HG03565 (cell line): ENCODE data around the gene ISG20.

Source experiments
- ATAC-seq: cut with Tn5 transposase; IDR thresholded peaks from one replicate; pipeline ENCODE4 v1.9.1; 2021; ENCODE audit warnings: mild to moderate bottlenecking, moderate library complexity; ENCODE audit not compliant: unreplicated experiment

ISG20 gene

DNA sequence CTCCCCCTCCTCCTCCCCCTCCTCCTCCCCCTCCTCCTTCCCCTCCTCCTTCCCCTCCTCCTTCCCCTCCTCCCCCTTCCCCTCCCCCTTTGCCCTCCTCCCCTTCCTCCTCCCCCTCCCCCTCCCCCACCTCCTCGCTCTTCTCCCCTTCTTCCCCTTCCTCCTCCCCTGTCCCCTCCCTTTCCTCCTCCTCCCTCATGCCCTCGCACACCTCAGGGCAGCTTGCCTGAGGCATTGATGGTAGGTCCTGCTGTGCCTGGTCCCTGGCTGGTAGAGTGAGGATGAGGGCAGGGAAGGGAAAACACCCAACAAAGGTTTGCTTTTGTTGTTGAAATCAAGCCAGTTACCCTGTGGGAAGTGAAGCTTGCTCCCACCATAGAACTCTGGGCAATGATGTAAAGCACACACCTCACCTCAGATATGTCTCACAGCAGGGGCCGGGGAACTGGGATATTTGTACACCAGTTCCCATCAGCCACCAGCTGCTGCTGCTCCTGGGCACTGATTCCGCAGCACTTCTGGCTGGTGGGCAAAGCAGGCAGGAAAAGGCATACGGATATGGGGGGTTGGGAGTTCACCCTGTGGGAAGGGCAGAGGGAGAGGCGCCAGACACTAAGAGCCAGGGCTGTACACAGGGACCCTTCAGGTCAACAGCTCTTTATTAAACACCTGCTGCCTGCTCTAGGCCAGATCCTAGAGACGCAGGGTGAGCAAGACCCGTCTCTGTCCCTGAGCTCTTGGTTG is 13.8 kb downstream of the ISG20 start:
- no peak for ATAC-seq

DNA sequence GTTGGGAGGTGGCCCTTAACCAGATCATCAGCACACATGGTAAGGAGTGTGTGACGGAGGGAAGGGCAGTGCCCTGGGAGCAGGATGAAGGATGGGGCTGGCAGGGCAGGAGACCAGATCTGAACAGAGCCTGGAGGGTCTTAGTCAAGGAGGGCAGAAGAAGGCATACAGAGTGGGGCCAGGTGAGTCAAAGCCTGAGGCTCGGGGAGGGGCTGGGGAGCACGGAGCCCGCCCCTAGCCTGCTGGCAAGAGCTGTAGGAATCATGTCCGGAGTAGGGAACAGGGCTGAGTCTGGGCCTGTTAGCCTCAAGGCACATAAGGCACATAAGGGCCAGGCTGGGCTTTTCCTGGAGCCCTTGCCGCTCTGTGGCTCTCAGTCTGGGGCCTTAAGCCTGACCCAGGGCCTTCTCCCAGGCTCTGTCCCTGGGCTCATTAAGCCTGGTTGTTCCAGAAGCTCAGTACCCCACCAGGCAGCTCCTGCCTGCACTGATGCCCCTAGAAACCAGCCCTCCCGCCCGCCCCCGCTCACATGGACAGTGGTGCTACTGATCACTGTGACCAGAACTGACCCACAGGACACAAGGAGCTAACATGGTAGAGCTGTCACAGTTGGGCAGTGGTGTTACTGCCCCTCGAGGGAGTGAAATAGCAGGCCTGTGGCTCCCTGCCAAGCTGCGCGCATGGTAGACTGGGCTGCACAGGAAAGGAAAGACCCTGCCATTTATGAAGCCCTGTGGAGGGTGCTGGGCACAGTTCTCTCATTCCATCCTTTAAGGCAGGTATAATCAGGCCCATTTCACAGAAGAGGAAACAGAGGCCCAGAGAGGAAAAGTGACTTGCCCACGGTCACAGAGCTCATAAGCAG is 14.6 kb downstream of the ISG20 start:
- no peak for ATAC-seq

DNA sequence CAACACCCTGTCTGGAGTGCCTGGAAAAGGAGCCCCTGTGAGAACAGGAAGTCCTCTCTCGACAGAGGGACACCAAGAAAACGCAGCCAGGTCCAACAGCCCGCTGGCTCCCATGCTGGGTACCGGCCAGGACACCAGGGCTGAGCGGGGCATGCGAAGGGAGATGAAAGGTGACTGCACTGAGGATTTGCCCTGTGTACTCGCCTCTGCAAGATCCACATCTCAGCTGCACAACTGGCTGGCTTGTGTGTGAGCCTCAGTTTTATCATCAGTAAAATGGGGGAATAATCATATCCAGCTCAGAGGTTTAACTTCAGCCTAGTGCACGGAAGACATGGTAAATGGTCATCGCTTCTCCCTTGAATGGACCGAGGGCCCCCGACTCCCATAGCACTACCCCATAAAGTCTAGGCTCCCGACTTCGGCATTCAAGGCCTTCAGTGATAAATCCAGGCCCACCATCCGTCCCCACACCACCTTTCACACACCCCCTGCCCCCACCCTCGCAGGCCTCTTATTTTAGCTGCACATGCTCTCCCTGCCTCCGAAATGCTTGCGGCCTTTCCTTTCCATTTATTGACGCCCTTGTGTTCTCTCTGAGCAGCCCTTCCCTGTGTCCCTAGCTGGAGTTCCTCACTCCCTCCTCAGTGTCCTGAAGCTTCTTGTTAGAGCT is 15.8 kb downstream of the ISG20 start:
- ATAC-seq, result no peak

DNA sequence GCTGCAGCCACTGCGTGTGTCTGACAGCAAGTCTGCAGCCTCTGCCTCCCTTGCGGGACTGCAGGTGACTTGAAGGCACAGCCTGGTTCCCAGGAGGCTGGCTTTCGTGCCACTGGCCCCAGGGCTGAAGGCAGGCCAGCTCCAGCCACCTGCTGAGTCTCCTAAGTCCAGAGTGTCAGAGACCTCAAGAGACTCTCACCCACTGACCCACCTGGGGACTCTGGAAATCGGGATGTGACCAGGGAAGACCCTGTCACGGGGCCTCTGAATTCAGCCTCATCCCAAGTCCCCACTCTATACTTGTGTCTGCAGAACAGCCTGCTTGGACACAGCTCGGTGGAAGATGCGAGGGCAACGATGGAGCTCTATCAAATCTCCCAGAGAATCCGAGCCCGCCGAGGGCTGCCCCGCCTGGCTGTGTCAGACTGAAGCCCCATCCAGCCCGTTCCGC is 16.3 kb downstream of the ISG20 start:
- no peak for ATAC-seq

DNA sequence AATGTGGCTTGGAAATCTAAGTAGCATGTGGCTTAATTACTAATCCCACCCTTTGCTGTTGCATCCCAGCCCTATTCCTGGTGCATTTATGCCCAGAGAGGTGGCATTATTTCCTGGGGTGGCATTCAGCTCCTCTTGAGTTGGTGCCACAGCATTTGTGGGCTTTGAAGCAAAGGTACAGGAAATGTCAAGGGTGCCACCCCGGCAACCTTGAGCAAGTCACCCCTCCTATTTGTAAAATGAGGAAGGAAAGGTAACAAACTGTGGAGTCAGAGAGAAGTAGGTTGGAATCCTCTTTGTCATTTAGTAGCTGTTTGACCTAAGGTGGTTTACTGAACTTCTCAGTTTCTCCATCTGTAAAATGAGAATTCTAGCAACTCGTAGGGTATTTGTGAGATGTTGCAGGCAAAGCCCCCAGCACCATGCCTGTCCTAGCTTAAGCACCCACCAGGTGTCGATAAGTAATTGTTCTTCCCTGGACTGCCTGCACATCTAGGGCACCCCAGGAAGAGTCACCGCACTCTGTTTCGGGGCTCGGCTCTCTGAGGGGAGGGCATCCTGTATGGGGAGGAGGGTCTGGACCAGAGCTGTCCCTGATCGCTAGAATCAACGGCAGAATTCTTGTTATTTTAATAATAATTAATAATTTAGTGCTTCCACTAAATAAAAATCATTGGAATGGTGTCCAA is 17.1 kb downstream of the ISG20 start:
- no peak for ATAC-seq

DNA sequence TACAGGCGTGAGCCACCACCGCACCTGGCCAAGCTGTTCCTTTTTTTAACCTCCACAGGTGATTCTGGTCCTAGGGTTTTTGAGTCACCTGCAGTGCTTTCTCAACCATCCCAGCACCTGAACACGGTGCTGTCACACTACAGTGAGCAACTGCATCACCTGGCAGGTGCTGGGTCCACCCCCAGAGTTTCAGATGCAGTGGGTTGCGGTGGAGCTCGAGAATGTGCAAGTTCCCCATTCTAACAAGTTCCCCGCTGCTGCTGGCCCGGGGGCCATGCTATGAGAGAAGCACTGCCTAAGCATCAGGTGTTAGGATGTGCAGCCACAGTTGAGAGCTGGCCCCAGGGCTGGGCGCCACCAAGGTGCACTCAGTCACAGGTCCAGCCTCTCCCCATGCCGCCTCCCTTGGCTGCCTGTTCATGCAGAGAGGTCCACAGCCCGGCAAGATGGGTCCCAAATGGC is 18.0 kb downstream of the ISG20 start:
- ATAC-seq, result peak; percentile 95

DNA sequence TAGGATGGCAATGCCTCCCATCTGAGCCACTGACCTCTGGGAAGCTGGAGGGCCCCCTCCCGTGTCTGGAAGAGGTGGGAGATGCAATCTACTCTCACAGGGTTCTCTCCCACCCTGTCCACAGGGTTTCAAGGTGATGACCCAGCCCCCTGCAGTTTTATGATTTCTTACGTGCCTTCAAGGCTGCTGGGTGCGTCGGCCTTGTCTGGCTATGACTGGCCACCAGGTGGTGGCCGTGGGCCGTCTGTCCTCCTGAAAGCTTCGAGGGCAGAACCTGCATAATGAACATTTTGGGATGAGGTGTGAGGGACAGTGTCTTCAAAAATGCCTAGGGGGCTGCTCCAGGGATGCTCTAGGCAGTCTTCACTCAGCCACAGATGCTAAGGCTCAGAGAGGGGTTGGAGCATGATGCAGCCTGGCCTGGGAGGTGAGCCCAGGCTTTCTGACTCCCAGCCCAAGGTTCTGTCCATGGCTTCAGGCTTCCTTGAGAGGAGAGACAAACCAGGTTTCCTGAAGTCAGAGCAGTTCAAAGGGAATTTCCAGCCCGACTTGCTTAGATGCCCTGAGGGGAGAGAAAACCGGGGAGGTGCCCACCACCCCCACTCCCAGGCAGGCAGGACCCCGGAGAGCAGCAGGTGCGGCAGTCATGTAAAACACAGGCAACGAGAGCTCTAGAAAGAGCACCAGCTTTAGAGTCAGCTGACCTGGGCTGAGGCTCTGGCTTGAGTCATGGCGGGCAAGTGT is 18.7 kb downstream of the ISG20 start:
- ATAC-seq, result no peak

DNA sequence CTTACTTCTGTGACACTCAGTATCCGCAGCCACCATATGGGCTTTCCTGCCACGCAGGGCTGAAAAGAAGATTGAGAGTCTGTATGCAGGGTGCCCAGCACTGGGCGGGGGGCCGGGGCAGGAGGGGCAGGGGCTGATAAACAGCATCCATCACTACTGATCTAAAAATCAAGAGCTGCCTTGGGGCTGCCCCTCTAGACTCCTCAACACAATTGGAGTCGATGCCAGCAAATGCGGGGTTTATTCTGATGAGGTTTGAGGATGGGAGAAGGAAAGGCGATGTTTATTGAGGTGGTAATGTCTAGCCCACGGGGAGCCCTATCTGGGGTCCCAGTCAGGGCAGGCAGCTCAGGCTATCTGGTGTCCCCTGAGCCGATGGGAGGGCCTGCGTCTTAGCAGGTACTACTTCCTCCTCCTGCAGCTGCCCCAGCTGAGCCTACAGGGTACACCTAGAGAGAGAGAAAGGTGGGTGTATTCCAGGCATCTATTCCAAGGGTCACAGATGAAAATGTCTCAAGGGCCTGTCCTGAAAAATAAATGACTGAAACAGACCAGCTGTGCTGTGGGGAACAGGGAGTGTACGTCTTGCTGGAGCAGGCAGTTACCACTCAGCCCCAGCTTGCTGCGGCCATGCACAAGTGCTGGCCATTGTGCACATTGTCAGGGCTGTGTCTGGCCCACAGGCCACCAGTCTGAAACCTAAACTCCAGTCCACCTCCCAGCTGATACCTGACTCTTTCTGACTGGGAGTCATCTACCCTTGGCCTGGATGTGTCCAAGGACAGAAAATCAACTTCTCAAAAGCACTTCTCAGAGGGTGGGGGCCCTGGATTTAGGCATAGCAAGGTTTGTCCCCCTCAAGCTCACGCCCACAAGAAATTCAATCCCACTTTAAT is 19.5 kb downstream of the ISG20 start:
- no peak for ATAC-seq

DNA sequence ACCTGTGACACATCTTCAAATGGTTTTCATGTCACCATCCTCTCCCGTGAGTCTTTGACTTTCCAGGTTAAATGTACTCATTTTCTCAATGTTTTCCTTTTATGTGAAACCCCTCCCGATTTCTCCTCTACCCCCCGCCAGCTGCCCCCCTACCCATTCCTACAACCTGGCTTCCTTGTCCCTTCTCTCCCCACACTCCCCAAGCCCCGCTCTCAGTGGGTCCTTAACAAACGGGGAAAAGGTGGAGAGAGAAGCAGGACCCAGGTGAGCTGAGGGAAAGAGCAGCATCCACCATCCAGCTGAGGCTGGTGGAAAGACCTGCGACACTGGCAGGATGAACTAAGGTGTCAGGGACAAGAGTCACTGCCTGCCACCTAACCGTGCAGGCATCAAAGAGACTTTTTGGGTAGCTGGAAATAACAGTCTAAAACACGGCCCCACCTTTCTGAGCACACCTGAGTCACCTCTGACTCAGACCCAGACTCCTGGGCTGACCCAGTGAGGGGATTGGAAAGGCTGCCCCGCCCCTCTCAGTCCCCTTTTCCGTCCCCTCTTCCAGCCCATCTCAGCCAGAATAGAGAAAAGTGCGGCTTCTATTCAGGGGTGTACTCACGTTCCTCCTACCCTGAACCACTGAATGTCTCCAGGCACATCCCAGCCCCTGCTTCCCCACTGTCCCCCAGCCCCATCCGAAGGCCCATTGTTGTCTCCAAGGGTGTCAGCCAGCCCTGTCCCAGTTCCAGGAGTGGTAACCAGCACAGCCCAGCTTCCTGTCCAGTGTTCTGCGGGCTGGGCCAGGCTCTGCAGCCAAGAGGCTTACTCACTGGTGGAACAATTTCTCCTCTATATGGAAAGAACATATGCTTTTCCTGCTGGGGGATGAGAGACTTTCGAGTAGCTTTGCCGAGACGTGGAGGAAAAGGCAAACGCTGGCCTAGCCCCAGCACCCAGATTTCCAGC is 20.4 kb downstream of the ISG20 start:
- ATAC-seq, result no peak

DNA sequence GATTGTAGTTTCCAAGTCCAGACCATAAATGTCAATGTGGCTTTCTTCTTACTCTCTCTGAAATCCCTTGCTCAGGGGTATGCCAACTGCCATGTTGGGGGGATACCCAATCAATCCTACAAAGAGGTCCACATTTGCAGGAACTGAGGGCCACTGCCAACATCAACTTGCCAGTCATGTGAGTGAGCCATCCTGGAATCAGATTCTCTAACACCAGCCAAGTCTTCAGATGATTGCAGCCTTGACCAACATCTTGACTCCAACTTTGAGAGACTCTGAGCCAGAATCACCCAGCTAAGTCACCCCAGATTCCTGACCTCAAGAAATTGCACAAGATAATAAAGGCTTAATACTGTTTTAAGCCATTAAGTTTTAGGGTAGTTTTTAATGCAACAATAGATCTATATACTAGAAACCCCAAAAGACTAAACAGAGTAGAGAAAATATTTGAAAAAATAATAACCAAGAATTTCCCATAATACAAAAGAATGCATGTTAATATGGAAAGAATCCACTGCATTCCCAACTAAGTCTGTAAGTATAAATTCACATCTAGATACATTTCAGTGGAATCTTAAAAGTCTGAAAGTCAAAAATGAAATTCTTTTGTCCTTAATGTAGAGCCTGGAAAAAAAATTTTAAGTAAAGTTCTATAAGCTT is 22.4 kb downstream of the ISG20 start:
- ATAC-seq, result no peak

DNA sequence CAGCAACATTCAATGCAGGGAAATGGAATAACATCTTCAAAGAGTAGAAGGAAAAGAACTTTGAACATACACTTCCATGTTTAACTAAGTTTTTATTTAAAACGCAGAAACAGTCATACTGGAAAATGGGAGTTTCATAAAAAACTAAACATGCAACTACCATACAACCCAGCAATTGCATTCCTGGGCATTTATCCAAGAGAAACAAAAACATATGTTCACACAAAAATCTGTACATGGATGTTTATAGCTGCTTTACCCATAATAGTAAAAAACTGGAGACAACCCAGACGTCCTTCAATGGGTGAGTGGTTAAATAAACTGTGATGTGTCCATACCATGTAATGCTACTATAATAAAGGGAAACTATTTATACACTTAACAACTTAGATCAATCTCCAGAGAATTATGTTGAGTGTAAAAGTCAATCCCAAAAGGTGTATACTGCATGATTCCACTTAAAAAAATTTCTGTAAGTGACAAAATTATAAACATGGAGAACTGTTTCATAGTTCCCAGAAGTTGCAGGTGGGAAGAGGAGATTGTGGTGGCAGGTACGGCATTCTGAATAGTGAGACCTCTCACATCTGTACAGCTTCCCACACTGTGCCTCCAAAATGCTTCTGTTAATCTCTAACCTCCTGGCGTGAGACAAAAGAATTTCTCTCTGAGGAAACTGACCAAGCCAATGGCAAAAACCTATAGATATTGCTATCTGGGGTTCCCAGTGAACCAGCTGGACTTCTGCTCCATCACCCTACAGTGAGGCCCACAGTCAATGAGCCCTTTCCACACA is 23.1 kb downstream of the ISG20 start:
- no peak for ATAC-seq

DNA sequence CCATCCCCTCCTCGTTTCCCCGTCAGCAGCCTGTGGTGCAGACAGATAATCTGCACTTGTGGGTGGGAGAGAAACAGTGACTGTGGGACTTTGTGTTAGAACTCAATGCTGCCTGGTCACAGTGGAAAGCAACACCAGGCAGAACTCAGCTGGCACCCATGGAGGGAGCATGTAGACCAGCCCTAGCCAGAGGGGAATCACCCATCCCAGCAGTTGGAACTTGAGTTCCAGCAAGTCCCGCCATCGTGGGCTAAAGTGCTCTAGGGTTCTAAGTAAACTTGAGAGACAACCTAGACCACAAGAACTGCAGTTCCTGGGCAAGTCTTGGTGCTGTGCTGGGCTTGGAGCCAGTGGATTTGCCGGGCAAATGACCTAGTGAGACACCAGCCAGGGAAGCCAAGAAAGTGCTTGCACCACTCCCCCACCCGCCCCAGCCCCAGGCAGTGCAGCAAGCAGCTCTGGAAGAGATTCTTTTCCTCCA is 24.4 kb downstream of the ISG20 start:
- ATAC-seq, result no peak

DNA sequence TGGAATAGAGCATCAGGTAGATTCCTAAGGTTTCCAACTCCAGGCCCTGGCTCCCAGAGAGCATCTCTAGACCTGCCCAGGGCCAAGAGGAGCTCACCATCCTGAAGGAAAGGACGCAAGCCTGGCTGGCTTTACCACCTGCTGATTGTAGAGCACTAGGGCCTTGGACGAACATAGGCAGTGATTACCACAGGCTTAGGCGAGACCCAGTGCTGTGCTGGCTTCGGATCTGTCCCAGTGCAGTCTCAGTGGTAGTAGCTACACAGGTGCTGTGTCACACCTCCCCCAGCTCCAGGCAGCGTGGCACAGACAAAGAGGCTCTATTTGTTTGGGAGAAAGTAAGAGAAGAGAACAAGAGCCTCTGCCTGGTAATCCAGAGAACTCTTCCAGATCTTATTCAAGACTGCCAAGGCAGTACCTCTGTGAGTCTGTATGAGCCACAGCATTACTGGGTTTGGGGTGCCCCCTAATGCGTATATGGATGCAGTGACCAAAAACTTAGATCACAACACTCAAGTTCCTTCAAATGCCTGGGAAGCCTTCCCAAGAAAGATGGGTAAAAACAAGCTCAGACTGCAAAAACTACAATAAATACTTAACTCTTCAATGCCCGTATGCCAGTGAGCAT is 25.4 kb downstream of the ISG20 start:
- ATAC-seq, result no peak

DNA sequence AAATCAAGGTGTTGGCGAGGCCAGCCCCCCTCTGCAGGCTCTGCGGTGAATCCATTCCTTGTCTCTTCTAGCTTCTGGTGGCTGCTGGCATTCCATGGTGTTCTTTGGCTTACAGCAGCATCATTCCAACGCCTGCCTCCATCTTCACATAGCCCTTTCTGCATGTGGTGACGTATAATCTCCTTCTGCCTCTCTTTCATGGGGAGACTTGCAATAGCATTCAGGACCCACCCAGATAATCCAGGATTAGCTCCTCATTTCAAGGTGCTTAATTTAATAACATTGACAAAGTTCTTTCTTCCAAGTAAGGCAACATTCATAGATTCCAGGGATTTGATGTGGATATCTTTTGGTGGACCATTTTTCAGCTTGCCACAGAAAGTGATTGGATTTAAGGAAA is 35.8 kb downstream of the ISG20 start:
- ATAC-seq, result no peak

DNA sequence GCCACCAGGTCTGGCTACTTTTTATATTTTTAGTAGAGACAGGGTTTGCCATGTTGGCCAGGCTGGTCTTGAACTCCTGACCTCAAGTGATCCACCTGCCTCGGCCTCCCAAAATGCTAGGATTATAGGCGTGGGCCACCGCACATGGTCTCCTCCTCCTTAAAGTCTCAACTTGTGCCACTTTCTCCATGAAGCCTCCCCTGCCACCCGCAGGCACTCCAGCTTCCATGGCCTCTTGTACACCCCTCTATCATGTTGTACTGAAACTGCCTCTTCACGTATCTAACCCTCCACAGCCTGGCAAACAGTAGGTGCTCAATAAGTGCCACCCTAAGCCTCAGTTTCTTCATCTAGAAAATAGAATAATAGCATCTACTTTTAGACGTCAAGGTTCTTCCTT is 39.9 kb downstream of the ISG20 start:
- no peak for ATAC-seq
